Lung (tissue), 12 donors: ENCODE measurements around the gene CEP152. TPM values are rescaled to one million over a fixed set of nuclear protein-coding genes. Genes with fewer than 3 reads are reported as not detected.

Experiments used
- ATAC-seq: fragments of 200-7000 bp; cut with Tn5 transposase; one replicate; pipeline ENCODE4 v1.9.1; 2020; ENCODE audit warnings: moderate number of reproducible peaks; ENCODE audit not compliant: insufficient read depth, low FRiP score
- DNase-seq, 3 donors: peaks; one replicate each; pipeline ENCODE4 v3.0.0-alpha.2; 2013 to 2017
- H3K27ac ChIP-seq, 2 donors: one replicate each; pipeline ENCODE4 v1.5.1; 2013; ENCODE audit warnings: mild to moderate bottlenecking in 2 of 2, moderate library complexity in 2 of 2, control low read depth in 1 of 2, inconsistent platforms in 1 of 2, low read depth in 1 of 2, low read length in 1 of 2
- H3K27me3 ChIP-seq, 3 donors: one replicate each; pipeline ENCODE4 v1.5.1; 2013; ENCODE audit warnings: low read length in 2 of 3; ENCODE audit not compliant: control insufficient read depth in 3 of 3, insufficient read depth in 3 of 3
- H3K36me3 ChIP-seq, 4 donors: one replicate each; pipeline ENCODE4 v1.5.1; 2013; ENCODE audit warnings: low read length in 4 of 4, mild to moderate bottlenecking in 1 of 4, moderate library complexity in 1 of 4; ENCODE audit not compliant: control insufficient read depth in 4 of 4, insufficient read depth in 4 of 4
- H3K4me1 ChIP-seq, 5 donors: one replicate each; pipeline ENCODE4 v1.5.1; 2013; ENCODE audit warnings: low read length in 5 of 5, mild to moderate bottlenecking in 2 of 5, moderate library complexity in 1 of 5; ENCODE audit not compliant: control insufficient read depth in 5 of 5, insufficient read depth in 5 of 5
- H3K4me3 ChIP-seq: one replicate; pipeline ENCODE4 v1.5.1; 2013; ENCODE audit warnings: mild to moderate bottlenecking, control low read depth, moderate library complexity
- H3K9ac ChIP-seq, 2 donors: one replicate each; pipeline ENCODE4 v1.5.1; 2013; ENCODE audit warnings: low read length in 2 of 2, control low read depth in 1 of 2; ENCODE audit not compliant: insufficient read depth in 1 of 2
- H3K9me3 ChIP-seq, 4 donors: one replicate each; pipeline ENCODE4 v1.5.1; 2013; ENCODE audit warnings: low read length in 3 of 4, mild to moderate bottlenecking in 1 of 4, moderate library complexity in 1 of 4; ENCODE audit not compliant: control insufficient read depth in 4 of 4, insufficient read depth in 3 of 4
- WGBS, 2 donors: extraction: QIAGEN DNeasy Blood & Tissue Kit; methylation state at CpG; one replicate each; pipeline ENCODE4 v1.1.7; 2013; 5-methylcytosine and 5-hydroxymethylcytosine counted together
- polyA plus RNA-seq, 2 donors: library from polyadenylated mRNA; stranded (reverse); fragments of 200-250 nt; gene quantifications; one replicate each; pipeline ENCODE4 v1.2.1, GENCODE V29; 2013
- total RNA-seq, 2 donors: library from RNA; depleted of rRNA in 1 of 2; stranded (reverse); fragments of >200 nt in 1 of 2; gene quantifications; one replicate each; pipeline ENCODE4 v1.2.1, GENCODE V29; 2014 to 2021
- TF ChIP-seq, protein P1 (sequence below): IDR thresholded peaks from 2 replicates; pipeline ENCODE4 v1.5.1; 2012; ENCODE audit warnings: mild to moderate bottlenecking; ENCODE audit errors: control extremely low read depth, extremely low read depth
- donor health status: control.
- donor health status: control.
- donor health status: Bipolar disorder and iron deficiency.
- donor health status: healthy.
- donor health status: DM: yes; HTN: yes; CAD: no.

The CEP152 gene
- total and polyA plus RNA-seq, 4 donors: 0.86 to 15.4 (median 3.0) TPM

DNA sequence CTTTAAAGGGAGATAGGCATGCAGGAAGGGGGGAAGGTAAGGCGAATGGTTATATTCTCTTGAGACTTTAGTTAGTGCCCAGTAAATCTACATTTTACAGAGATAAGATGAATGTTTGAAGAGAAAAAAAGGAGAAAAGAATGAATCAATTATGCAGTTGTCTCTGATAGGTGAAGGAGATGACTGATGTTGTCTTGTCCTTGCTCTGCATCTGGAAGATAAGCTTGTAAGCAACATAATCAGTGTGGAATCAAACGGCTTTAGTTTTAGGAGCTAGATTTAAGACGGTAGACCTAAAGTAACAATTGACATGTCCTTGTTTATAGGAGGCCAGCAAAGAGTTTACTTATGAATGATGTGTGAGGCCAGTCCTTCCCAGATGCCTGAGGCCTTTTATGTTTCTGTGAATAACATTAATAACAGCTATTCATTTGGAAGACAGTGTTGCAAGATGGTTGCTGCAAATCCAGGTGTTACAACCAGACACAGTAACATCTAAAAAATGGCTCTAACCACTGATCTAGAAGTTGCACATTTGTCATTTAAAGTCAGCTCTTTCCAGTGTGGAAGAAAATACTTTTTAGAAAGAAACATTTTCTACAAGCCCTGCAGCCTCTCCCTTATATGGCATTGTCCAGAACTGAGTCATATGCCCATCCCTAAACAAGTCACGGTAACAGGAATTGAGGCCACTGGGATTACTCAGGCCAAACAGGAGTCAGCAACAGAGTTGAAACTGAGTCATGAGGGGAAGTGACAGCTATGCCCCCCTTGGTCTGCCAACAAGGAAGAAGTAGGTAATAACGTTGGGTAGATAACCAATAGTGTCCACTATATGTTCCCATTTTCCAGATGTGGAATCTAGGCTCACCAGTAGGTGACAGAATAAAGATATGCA, 87.9 kb downstream of the CEP152 start:
- Histone ChIP-seq H3K9ac (no peak overlapping the region), H3K27me3 (no peaks in the 10 kb centered on the region), H3K36me3 (no peaks in the 10 kb centered on the region), H3K4me1 (no peaks in the 10 kb centered on the region), H3K4me3 (no peak overlapping the region), H3K9me3 (no peaks in the 10 kb centered on the region), H3K27ac (no peak overlapping the region)
- TF ChIP-seq, protein P1, sequence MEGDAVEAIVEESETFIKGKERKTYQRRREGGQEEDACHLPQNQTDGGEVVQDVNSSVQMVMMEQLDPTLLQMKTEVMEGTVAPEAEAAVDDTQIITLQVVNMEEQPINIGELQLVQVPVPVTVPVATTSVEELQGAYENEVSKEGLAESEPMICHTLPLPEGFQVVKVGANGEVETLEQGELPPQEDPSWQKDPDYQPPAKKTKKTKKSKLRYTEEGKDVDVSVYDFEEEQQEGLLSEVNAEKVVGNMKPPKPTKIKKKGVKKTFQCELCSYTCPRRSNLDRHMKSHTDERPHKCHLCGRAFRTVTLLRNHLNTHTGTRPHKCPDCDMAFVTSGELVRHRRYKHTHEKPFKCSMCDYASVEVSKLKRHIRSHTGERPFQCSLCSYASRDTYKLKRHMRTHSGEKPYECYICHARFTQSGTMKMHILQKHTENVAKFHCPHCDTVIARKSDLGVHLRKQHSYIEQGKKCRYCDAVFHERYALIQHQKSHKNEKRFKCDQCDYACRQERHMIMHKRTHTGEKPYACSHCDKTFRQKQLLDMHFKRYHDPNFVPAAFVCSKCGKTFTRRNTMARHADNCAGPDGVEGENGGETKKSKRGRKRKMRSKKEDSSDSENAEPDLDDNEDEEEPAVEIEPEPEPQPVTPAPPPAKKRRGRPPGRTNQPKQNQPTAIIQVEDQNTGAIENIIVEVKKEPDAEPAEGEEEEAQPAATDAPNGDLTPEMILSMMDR: no peak
- ATAC-seq (no peak), DNase-seq (no peak)
- WGBS, 2 donors: 68 to 80% methylated on average over 5 of the region's 5 CpGs

DNA sequence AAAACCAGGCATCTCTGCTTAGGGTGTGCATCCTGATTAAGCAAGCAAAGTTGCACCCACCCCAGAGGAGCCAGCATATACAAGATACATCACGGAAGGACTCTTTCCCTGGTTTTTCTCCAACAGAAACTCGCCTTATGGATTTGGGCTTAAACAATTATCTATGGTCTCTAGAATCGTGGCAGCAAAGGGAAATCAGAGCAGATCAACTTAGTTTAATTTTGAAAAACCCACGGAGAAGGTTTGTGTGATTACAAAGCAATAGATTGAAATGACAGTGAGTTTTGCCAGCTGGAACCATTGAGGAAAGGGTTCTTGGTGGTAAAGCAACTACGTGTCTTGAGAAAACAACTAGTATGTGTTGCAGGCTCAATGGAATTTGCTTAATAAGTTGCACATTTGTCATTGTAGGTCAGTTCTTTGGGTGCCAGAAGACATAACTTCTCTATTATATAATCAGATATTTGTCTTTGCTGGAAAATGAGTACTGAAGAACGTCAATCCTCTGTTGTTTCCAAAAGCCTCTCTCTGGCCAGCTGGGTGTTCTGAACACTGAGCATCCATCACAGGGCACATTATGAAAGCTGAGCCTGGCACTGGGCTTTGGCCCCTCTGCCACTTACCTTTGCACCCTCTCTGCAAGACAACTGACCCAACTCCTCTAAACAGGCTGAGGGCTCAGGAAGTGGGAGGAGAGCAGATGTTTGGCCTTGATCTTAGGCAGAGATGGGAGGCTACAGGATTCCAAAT, 89.6 kb downstream of the CEP152 start:
- no peak for ATAC-seq
- Histone ChIP-seq H3K9ac (no peak overlapping the region), H3K27me3 (no peaks in the 10 kb centered on the region), H3K4me1 (no peaks in the 10 kb centered on the region), H3K9me3 (peaks cover 0 to 7% (median 2%) of the 10 kb centered on the region in 4 donors), H3K36me3 (no peaks in the 10 kb centered on the region), H3K4me3 (no peak overlapping the region), H3K27ac (no peak overlapping the region)
- 78 to 83% methylated on average over 6 of the region's 6 CpGs for WGBS, 2 donors
- TF ChIP-seq, protein P1: no peak
- peak in 2 of 3 donors; percentile 4 to 5 for DNase-seq

DNA sequence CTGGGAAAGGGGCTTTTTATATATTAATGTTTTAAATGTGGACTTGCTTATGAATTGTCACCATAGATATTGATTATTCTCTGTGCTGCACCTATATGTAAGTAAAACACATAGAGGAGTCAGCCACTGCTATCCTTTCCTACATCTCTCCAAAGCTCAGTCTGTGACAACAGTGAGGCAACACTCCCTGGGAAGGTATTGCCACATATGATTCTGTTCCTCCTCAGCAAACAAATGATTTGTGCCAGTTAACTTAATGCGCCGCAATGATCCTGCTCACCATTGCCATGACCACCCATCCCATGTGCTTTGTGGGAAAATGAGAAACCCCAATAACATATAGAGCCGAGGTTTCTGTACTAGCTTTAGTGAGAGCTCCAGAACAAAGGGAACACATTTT, 90.2 kb downstream of the CEP152 start:
- 80 to 95% methylated on average over 3 of the region's 3 CpGs for WGBS, 2 donors
- no peaks in the 10 kb centered on the region for H3K36me3 ChIP-seq
- DNase-seq: no peak
- no peak for ATAC-seq
- H3K4me3 ChIP-seq: no peak overlapping the region
- TF ChIP-seq, protein P1: no peak
- H3K9ac ChIP-seq: no peak overlapping the region
- H3K27ac ChIP-seq: no peak overlapping the region
- H3K4me1 ChIP-seq: no peaks in the 10 kb centered on the region
- peaks cover 0 to 12% (median 2%) of the 10 kb centered on the region in 4 donors for H3K9me3 ChIP-seq
- H3K27me3 ChIP-seq: no peaks in the 10 kb centered on the region
